ENCODE data around the gene SEMG2. TPM values are rescaled to one million over a fixed set of nuclear protein-coding genes. Genes with fewer than 3 reads are reported as not detected.

SEMG2 gene
- total and polyA plus RNA-seq, 8 donors = not detected

- H3K27me3 ChIP-seq = no peaks in the 10 kb centered on the region
- DNase-seq = no peak
- no peaks in the 10 kb centered on the region for H3K36me3 ChIP-seq
- TF ChIP-seq CTCF (IDR thresholded peaks at IDR 0.05) (no peak), EP300 (IDR thresholded peaks at IDR 0.05) (no peak), POLR2A (IDR thresholded peaks at IDR 0.05) (no peak), POLR2AphosphoS5 (IDR thresholded peaks at IDR 0.05) (no peak)
- no peaks in the 10 kb centered on the region for H3K4me1 ChIP-seq
- no peak overlapping the region for H3K27ac ChIP-seq
- H3K4me3 ChIP-seq = no peak overlapping the region
- no peaks in the 10 kb centered on the region for H3K9me3 ChIP-seq
- intact Hi-C loops (cut with DNase I; ENCODE audit: low total_unique reads) = no loop called here
These were observed 45.8 kb downstream of the SEMG2 start for GRCh38 chr20:45266977-45267376.

GRCh38 chr20:45268531-45268930 is 47.4 kb downstream of the SEMG2 start:
- H3K4me1 ChIP-seq = no peaks in the 10 kb centered on the region
- WGBS, 5 donors = 52 to 67% (median 57%) methylated on average over 3 of the region's 3 CpGs
- H3K27me3 ChIP-seq = no peaks in the 10 kb centered on the region
- TF ChIP-seq POLR2AphosphoS5 (IDR thresholded peaks at IDR 0.05) (no peak), CTCF (IDR thresholded peaks at IDR 0.05) (no peak), POLR2A (IDR thresholded peaks at IDR 0.05) (no peak), EP300 (IDR thresholded peaks at IDR 0.05) (no peak)
- no peak overlapping the region for H3K4me3 ChIP-seq
- no peak for DNase-seq
- H3K9me3 ChIP-seq = no peaks in the 10 kb centered on the region
- intact Hi-C loops (cut with DNase I; ENCODE audit: low total_unique reads) = no loop called here
- H3K36me3 ChIP-seq = no peaks in the 10 kb centered on the region
- H3K27ac ChIP-seq = no peak overlapping the region

GRCh38 chr20:45269056-45269455 is 47.9 kb downstream of the SEMG2 start:
- Histone ChIP-seq H3K4me1 (no peaks in the 10 kb centered on the region), H3K27me3 (no peaks in the 10 kb centered on the region), H3K4me3 (no peak overlapping the region), H3K27ac (no peak overlapping the region), H3K36me3 (no peaks in the 10 kb centered on the region), H3K9me3 (no peaks in the 10 kb centered on the region)
- TF ChIP-seq EP300 (IDR thresholded peaks at IDR 0.05) = no peak
- no peak for TF ChIP-seq CTCF (IDR thresholded peaks at IDR 0.05)
- TF ChIP-seq POLR2A (IDR thresholded peaks at IDR 0.05) = no peak
- TF ChIP-seq POLR2AphosphoS5 (IDR thresholded peaks at IDR 0.05) = no peak
- no peak for DNase-seq
- intact Hi-C loops (cut with DNase I; ENCODE audit: low total_unique reads) = no loop called here
- WGBS, 5 donors = 73 to 85% (median 81%) methylated on average over 3 of the region's 3 CpGs

GRCh38 chr20:45269754-45270270 is 48.6 kb downstream of the SEMG2 start:
- no peak for TF ChIP-seq CTCF (IDR thresholded peaks at IDR 0.05)
- TF ChIP-seq POLR2A (IDR thresholded peaks at IDR 0.05) = no peak
- no peak for TF ChIP-seq POLR2AphosphoS5 (IDR thresholded peaks at IDR 0.05)
- no peak for TF ChIP-seq EP300 (IDR thresholded peaks at IDR 0.05)
- Histone ChIP-seq H3K27me3 (no peaks in the 10 kb centered on the region), H3K9me3 (no peaks in the 10 kb centered on the region), H3K4me1 (no peaks in the 10 kb centered on the region), H3K4me3 (no peak overlapping the region), H3K27ac (no peak overlapping the region), H3K36me3 (no peaks in the 10 kb centered on the region)
- 75 to 86% (median 82%) methylated on average over 4 of the region's 4 CpGs for WGBS, 5 donors
- no peak for DNase-seq
- intact Hi-C loops (cut with DNase I; ENCODE audit: low total_unique reads) = no loop called here

Other genes with a start within 250 kb of the SEMG2 start
- not detected for gene KCNS1, start 120.2 kb upstream of the SEMG2 start, total RNA-seq
- gene KCNS1, start 120.2 kb upstream of the SEMG2 start, polyA plus RNA-seq = under 1 TPM in 1 of 3 donors, not detected in 2; 0.30 TPM
- gene WFDC5, start 106.2 kb upstream of the SEMG2 start, total RNA-seq = not detected
- gene WFDC5, start 106.2 kb upstream of the SEMG2 start, polyA plus RNA-seq = 1 to 10 TPM in 1 of 3 donors, not detected in 2; 3.7 TPM
- gene WFDC12, start 96.9 kb upstream of the SEMG2 start, total RNA-seq = not detected
- under 1 TPM in 1 of 3 donors, not detected in 2; 0.15 TPM for gene WFDC12, start 96.9 kb upstream of the SEMG2 start, polyA plus RNA-seq
- 10 to 100 TPM in 1 of 5 donors, 1 to 10 TPM in 2, not detected in 2; 1.6 to 90.4 (median 2.3) TPM for gene PI3, start 46.5 kb upstream of the SEMG2 start, total RNA-seq
- 100 to 1,000 TPM in 1 of 3 donors, 10 to 100 TPM in 1, 1 to 10 TPM in 1; 4.0 to 172 (median 38.3) TPM for gene PI3, start 46.5 kb upstream of the SEMG2 start, polyA plus RNA-seq
- gene SEMG1, start 14.3 kb upstream of the SEMG2 start, total RNA-seq = not detected
- gene SEMG1, start 14.3 kb upstream of the SEMG2 start, polyA plus RNA-seq = not detected
- 100 to 1,000 TPM in 3 of 5 donors, 10 to 100 TPM in 1, 1 to 10 TPM in 1; 9.7 to 276 (median 127) TPM for gene SLPI, start 33.2 kb downstream of the SEMG2 start, total RNA-seq
- 100 to 1,000 TPM in 2 of 3 donors, 10 to 100 TPM in 1; 42.8 to 420 (median 150) TPM for gene SLPI, start 33.2 kb downstream of the SEMG2 start, polyA plus RNA-seq
- gene RBPJL, start 85.5 kb downstream of the SEMG2 start, total RNA-seq = 1 to 10 TPM in 1 of 5 donors, not detected in 4; 2.2 TPM
- gene RBPJL, start 85.5 kb downstream of the SEMG2 start, polyA plus RNA-seq = 10 to 100 TPM in 1 of 3 donors, 1 to 10 TPM in 2; 2.7 to 10.4 (median 4.1) TPM
- under 1 TPM in 1 of 5 donors, not detected in 4; 0.37 TPM for gene MATN4, start 86.9 kb downstream of the SEMG2 start, total RNA-seq
- gene MATN4, start 86.9 kb downstream of the SEMG2 start, polyA plus RNA-seq = under 1 TPM in 2 of 3 donors, not detected in 1; 0.25 to 0.30 TPM
- gene SDC4, start 127.1 kb downstream of the SEMG2 start, total RNA-seq = 100 to 1,000 TPM in 2 of 5 donors, 10 to 100 TPM in 3; 27.4 to 343 (median 81.4) TPM
- gene SDC4, start 127.1 kb downstream of the SEMG2 start, polyA plus RNA-seq = 10 to 100 TPM; 29.6 to 97.3 (median 78.8) TPM
- 100 to 1,000 TPM in 1 of 5 donors, 10 to 100 TPM in 4; 16.0 to 119 (median 25.1) TPM for gene SYS1, start 141.8 kb downstream of the SEMG2 start, total RNA-seq
- 10 to 100 TPM; 11.2 to 19.7 (median 18.8) TPM for gene SYS1, start 141.8 kb downstream of the SEMG2 start, polyA plus RNA-seq
- not detected for gene TP53TG5, start 157.0 kb downstream of the SEMG2 start, total RNA-seq
- gene TP53TG5, start 157.0 kb downstream of the SEMG2 start, polyA plus RNA-seq = under 1 TPM in 2 of 3 donors, not detected in 1; 0.12 to 0.33 TPM
- 100 to 1,000 TPM in 1 of 5 donors, 10 to 100 TPM in 4; 10.6 to 131 (median 51.3) TPM for gene DBNDD2, start 186.9 kb downstream of the SEMG2 start, total RNA-seq
- 10 to 100 TPM; 55.6 to 90.7 (median 77.6) TPM for gene DBNDD2, start 186.9 kb downstream of the SEMG2 start, polyA plus RNA-seq
- gene PIGT, start 194.8 kb downstream of the SEMG2 start, total RNA-seq = 100 to 1,000 TPM in 2 of 5 donors, 10 to 100 TPM in 3; 22.6 to 137 (median 87.2) TPM
- 10 to 100 TPM; 30.5 to 72.5 (median 45.0) TPM for gene PIGT, start 194.8 kb downstream of the SEMG2 start, polyA plus RNA-seq
- 10 to 100 TPM in 2 of 5 donors, 1 to 10 TPM in 2, not detected in 1; 2.2 to 82.8 (median 37.6) TPM for gene WFDC2, start 248.4 kb downstream of the SEMG2 start, total RNA-seq
- 10 to 100 TPM in 2 of 3 donors, 1 to 10 TPM in 1; 6.4 to 57.7 (median 49.0) TPM for gene WFDC2, start 248.4 kb downstream of the SEMG2 start, polyA plus RNA-seq